ENCODE data around the gene FN1. TPM values are rescaled to one million over a fixed set of nuclear protein-coding genes. Genes with fewer than 3 reads are reported as not detected.
"Not testable (repeated sequence)": the region's sequence is repeated elsewhere in the genome, so short reads cannot be mapped to it uniquely, and the experiment has no call there.

The FN1 gene
- total RNA-seq, 2 donors from 2014 or later = 0.60 to 1.2 TPM

DNA sequence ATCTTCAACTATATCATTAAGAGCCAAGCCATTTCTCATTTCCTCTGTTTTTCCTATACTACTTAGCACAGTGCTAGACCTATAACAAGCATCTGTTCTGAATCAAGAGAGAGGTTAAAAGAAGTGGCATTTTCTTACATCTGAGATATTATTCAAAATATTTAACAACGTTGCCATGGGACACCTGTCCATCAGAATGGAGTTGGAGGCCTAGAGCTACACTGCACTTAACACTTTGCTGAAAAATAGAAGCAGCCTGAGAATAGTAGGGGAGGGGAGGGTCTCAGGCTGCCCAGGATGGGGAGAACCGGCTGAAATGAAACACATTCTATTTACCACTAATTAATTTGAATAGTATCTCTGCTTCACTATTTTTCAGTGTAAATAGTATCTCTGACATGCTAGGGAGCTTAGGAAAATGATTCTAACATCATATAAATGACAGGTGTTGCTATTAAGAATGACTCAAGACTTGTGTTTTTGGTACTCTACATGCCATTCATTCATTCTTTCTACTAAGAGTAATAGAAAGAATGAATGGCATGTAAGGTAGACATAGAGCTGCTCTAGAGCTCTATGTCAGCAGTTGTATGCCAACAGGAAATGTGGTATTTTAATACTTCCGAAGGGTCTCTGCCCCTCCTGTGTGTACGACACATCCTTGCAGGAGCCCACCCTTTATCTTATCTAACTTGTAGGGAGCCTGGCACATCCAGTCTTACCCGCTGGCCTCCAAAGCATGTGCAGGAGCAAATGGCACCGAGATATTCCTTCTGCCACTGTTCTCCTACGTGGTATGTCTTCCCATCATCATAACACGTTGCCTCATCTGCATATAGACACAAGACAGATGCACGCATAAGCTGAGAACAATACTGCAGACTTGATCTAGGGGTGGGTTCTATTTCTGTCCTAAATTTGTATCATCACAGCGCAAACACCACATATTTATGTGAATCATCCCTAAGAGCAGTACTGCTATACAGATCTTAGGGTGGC is 71.4 kb downstream of the FN1 start:
- H3K4me3 Mint-ChIP-seq = no peak overlapping the region
- no peak overlapping the region for H3K27ac Mint-ChIP-seq
- H3K36me3 Mint-ChIP-seq (ENCODE audit: insufficient read depth in 2 of 2) = peaks cover 5 to 7% of the 10 kb centered on the region in 2 donors
- no peak for DNase-seq
- H3K4me1 Mint-ChIP-seq (ENCODE audit: low read depth) = no peaks in the 10 kb centered on the region
- ATAC-seq (replicated peaks in 1 of 2) = no peak
- H3K9me3 Mint-ChIP-seq = no peaks in the 10 kb centered on the region
- H3K27me3 Mint-ChIP-seq (ENCODE audit: low read depth) = no peaks in the 10 kb centered on the region

- no peak for DNase-seq
- H3K27me3 Mint-ChIP-seq (ENCODE audit: low read depth) = no peaks in the 10 kb centered on the region
- no peak overlapping the region for H3K27ac Mint-ChIP-seq
- H3K4me3 Mint-ChIP-seq = no peak overlapping the region
- H3K4me1 Mint-ChIP-seq (ENCODE audit: low read depth) = no peaks in the 10 kb centered on the region
- ATAC-seq (replicated peaks in 1 of 2) = no peak
- no peaks in the 10 kb centered on the region for H3K9me3 Mint-ChIP-seq
- peaks cover 5 to 7% of the 10 kb centered on the region in 2 donors for H3K36me3 Mint-ChIP-seq (ENCODE audit: insufficient read depth in 2 of 2)
These were observed 72.3 kb downstream of the FN1 start for GRCh38 chr2:215363461-215364156.

DNA sequence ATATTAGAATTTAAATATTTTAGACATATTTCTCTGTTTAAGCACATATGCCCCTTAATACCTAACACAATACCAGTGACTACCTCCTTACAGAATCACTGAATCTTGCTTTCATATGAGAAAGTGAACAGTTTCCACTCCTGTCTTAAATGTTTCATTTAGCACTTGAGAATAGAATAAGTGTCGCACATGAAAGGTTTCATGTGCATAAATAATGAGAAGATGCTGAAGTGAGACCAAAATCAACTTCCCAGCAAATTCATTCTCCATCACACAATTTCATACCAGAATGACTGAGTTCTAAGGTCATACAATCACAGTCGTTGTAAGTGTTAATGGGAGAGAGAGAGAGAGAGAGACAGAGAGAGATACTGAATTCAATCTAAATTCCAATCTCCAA is 72.8 kb downstream of the FN1 start:
- Mint-ChIP-seq H3K27ac (no peak overlapping the region), H3K36me3 (ENCODE audit: insufficient read depth in 2 of 2) (peaks cover 5 to 7% of the 10 kb centered on the region in 2 donors), H3K9me3 (no peaks in the 10 kb centered on the region), H3K4me3 (no peak overlapping the region), H3K27me3 (ENCODE audit: low read depth) (no peaks in the 10 kb centered on the region), H3K4me1 (ENCODE audit: low read depth) (no peaks in the 10 kb centered on the region)
- no peak for DNase-seq
- ATAC-seq (replicated peaks in 1 of 2) = no peak

DNA sequence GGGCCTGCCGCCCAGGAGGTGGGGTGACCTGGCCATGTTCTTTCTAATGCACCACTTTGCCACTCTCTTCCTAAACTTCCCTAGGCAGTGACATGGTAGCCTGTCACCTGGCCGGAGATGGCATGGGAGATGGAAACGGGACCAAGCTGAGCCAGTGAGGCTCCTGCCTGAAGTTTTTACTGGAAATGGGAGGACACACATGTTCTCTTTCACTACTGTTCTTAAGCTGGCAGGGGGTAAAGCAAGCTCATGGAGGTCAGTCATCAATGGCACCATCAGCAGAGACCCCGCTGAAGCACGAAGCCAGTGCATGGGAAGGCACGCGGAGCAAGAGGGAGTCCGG is 73.3 kb downstream of the FN1 start:
- Mint-ChIP-seq H3K4me1 (ENCODE audit: low read depth) (no peaks in the 10 kb centered on the region), H3K9me3 (no peaks in the 10 kb centered on the region), H3K27ac (no peak overlapping the region), H3K27me3 (ENCODE audit: low read depth) (no peaks in the 10 kb centered on the region), H3K4me3 (no peak overlapping the region), H3K36me3 (ENCODE audit: insufficient read depth in 2 of 2) (peaks cover 3 to 7% of the 10 kb centered on the region in 2 donors)
- DNase-seq (no peak), ATAC-seq (replicated peaks in 1 of 2) (no peak)

DNA sequence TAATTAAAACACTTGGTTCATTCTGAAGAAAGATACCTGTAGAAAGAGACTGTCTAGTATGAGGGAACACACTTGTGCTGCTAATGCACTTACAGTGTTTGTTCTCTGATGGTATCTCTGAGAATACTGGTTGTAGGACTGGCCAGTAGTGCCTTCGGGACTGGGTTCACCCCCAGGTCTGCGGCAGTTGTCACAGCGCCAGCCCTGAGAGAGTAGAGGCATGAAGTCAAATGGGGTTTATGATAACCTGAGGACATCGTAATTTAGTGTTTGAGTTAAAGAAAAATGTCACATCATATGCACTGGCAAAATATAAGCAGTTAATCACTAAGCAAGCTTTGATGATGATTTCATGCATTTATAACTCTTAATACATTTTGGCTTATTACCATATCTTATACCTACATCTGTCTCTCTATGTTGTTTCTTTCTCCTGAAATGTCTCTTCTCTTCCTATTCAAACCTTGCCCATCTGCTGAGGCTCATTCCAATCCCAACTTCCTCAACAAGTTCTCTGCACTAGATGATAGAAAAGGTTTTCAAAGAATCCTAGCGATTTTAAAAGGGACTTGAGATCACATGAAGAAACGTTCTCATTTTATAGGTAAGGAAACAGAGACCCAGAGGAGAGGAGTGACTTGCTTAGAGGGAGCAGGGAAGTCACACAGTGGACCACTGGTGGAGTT is 73.8 kb downstream of the FN1 start:
- no peak overlapping the region for H3K27ac Mint-ChIP-seq
- H3K4me3 Mint-ChIP-seq = no peak overlapping the region
- no peaks in the 10 kb centered on the region for H3K4me1 Mint-ChIP-seq (ENCODE audit: low read depth)
- ATAC-seq (replicated peaks in 1 of 2) (no peak), DNase-seq (no peak)
- H3K9me3 Mint-ChIP-seq = no peaks in the 10 kb centered on the region
- no peaks in the 10 kb centered on the region for H3K27me3 Mint-ChIP-seq (ENCODE audit: low read depth)
- H3K36me3 Mint-ChIP-seq (ENCODE audit: insufficient read depth in 2 of 2) = peaks cover 3 to 7% of the 10 kb centered on the region in 2 donors

DNA sequence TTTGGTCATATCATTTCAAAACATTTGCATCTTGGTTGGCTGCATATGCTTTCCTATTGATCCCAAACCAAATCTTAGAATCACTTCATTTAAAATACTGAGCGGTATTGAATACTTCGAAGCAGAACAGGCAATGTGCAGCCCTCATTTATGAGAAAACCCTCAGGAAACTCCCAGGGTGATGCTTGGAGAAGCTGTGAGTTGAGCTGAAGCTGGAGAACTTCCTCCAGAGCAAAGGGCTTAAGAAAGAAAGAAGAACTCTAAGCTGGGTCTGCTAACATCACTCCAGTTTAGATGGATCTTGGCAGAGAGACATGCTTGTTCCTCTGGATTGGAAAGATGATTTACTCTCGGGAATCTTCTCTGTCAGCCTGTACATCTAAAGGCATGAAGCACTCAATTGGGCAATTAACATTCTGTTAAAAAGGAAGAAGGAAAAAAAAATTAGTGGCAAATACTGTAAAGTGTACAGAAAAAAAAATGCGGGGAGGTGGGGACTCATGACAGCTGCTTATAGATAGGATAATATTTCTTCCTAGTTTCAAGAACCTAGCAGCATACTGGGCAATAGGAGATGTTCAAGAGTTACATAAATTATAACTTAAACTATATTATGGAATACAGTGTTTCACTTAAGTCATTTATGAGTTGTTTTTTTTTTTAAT is 74.5 kb downstream of the FN1 start:
- Mint-ChIP-seq H3K4me1 (ENCODE audit: low read depth) (no peaks in the 10 kb centered on the region), H3K27ac (peak overlapping the region; percentile 50)

GRCh38 chr2:215360596-215360995 is 75.3 kb downstream of the FN1 start:
- Mint-ChIP-seq H3K36me3 (ENCODE audit: insufficient read depth in 2 of 2) (peaks cover 3 to 7% of the 10 kb centered on the region in 2 donors), H3K27me3 (ENCODE audit: low read depth) (no peaks in the 10 kb centered on the region), H3K27ac (no peak overlapping the region), H3K9me3 (no peaks in the 10 kb centered on the region), H3K4me1 (ENCODE audit: low read depth) (no peaks in the 10 kb centered on the region), H3K4me3 (no peak overlapping the region)
- DNase-seq = no peak
- no peak for ATAC-seq (replicated peaks in 1 of 2)

More for the DNA sequence above, 74.5 kb downstream of the FN1 start:
- H3K4me3 Mint-ChIP-seq = no peak overlapping the region
- peaks cover 3 to 7% of the 10 kb centered on the region in 2 donors for H3K36me3 Mint-ChIP-seq (ENCODE audit: insufficient read depth in 2 of 2)
- H3K27me3 Mint-ChIP-seq (ENCODE audit: low read depth) = no peaks in the 10 kb centered on the region
- H3K9me3 Mint-ChIP-seq = no peaks in the 10 kb centered on the region
- ATAC-seq (replicated peaks in 1 of 2) = no peak
- no peak for DNase-seq

- not testable (repeated sequence) for H3K36me3 Mint-ChIP-seq (ENCODE audit: insufficient read depth in 2 of 2)
These were observed 75.8 kb downstream of the FN1 start for GRCh38 chr2:215360059-215360458.

GRCh38 chr2:215359576-215359922 is 76.3 kb downstream of the FN1 start:
- DNase-seq (no peak), ATAC-seq (replicated peaks in 1 of 2) (no peak)
- no peaks in the 10 kb centered on the region for H3K27me3 Mint-ChIP-seq (ENCODE audit: low read depth)
- H3K9me3 Mint-ChIP-seq = no peaks in the 10 kb centered on the region
- H3K4me1 Mint-ChIP-seq (ENCODE audit: low read depth) = no peaks in the 10 kb centered on the region
- H3K36me3 Mint-ChIP-seq (ENCODE audit: insufficient read depth in 2 of 2) = peaks cover 3% of the 10 kb centered on the region in 2 donors
- H3K27ac Mint-ChIP-seq = no peak overlapping the region
- H3K4me3 Mint-ChIP-seq = no peak overlapping the region

More at GRCh38 chr2:215360059-215360458, 75.8 kb downstream of the FN1 start:
- not testable (repeated sequence) for H3K4me1 Mint-ChIP-seq (ENCODE audit: low read depth); H3K27ac Mint-ChIP-seq; H3K27me3 Mint-ChIP-seq (ENCODE audit: low read depth); H3K4me3 Mint-ChIP-seq; ATAC-seq (replicated peaks in 1 of 2); DNase-seq; H3K9me3 Mint-ChIP-seq

DNA sequence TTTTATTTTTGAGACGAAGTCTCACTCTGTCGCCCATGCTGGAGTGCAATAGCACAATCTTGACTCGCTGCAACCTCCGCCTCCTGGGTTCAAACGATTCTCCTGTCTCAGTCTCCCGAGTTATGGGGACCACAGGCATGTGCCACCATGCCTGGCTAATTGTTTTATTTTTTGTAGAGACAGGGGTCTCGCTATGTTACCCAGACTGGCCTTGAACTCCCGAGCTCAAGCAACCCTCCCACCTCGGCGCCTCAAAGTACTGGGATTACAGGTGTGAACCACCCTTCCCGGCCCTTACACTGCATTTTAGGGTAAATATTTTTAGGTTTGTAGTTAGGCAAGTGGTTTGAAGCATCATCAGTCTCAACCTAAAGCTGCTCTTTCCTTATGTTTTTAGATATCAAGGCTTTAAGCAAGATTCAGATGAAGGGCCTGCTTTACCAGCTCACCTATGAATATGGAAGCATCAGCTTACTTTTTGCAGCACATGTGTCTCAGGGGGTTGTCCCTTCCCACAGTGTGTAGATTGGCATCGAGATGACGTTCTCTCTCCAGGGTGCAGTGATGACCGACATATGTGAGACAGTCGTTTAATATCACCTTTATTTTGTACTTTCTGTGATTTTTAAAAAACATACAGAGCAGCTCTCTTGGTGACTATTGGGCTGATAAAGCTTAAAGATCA is 76.8 kb downstream of the FN1 start:
- no peaks in the 10 kb centered on the region for H3K4me1 Mint-ChIP-seq (ENCODE audit: low read depth)
- ATAC-seq (replicated peaks in 1 of 2) = no peak
- H3K4me3 Mint-ChIP-seq = no peak overlapping the region
- H3K27me3 Mint-ChIP-seq (ENCODE audit: low read depth) = no peaks in the 10 kb centered on the region
- no peak for DNase-seq
- no peaks in the 10 kb centered on the region for H3K9me3 Mint-ChIP-seq
- no peak overlapping the region for H3K27ac Mint-ChIP-seq
- peaks cover 2 to 3% of the 10 kb centered on the region in 2 donors for H3K36me3 Mint-ChIP-seq (ENCODE audit: insufficient read depth in 2 of 2)

- no peaks in the 10 kb centered on the region for H3K9me3 Mint-ChIP-seq
- no peaks in the 10 kb centered on the region for H3K27me3 Mint-ChIP-seq (ENCODE audit: low read depth)
- DNase-seq (no peak), ATAC-seq (replicated peaks in 1 of 2) (no peak)
- no peak overlapping the region for H3K4me3 Mint-ChIP-seq
- peaks cover 0 to 1% of the 10 kb centered on the region in 2 donors for H3K36me3 Mint-ChIP-seq (ENCODE audit: insufficient read depth in 2 of 2)
- no peak overlapping the region for H3K27ac Mint-ChIP-seq
- H3K4me1 Mint-ChIP-seq (ENCODE audit: low read depth) = no peaks in the 10 kb centered on the region
These were observed 77.5 kb downstream of the FN1 start for GRCh38 chr2:215358312-215358845.

DNA sequence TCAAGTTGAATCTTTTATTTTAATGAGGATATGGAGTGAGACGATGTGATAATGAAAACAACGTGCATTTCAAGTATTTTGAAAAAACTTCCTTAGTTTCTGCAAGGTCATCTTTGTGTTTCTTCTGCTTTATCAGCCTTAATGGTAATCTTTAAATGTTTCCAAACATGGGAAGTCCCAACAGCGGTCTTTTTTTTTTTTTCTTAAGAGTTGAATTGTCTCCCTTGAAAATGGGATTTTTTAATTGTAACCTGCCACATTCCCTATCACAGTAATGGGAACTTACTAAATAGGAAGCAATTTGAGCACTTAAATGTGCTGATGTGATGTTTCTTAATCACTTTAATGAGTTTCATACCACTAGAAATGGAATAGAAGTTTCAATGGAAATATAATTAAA is 78.2 kb downstream of the FN1 start:
- Mint-ChIP-seq H3K36me3 (ENCODE audit: insufficient read depth in 2 of 2) (peaks cover 0 to 1% of the 10 kb centered on the region in 2 donors), H3K27me3 (ENCODE audit: low read depth) (no peaks in the 10 kb centered on the region), H3K4me3 (no peak overlapping the region), H3K9me3 (no peaks in the 10 kb centered on the region), H3K4me1 (ENCODE audit: low read depth) (no peaks in the 10 kb centered on the region), H3K27ac (peak overlapping the region; percentile 15)
- no peak for DNase-seq
- ATAC-seq (replicated peaks in 1 of 2) = no peak
